GM12878 (cell line): ENCODE results near the gene NHSL2. TPM values are rescaled to one million over a fixed set of nuclear protein-coding genes. Genes with fewer than 3 reads are reported as not detected.
A peak's percentile ranks its signal among the peaks of the same experiment; 100 is the strongest.

Experiments
- ATAC-seq: fragments of 200-7000 bp; cut with Tn5 transposase; 3 replicates; pipeline ENCODE4 v1.9.1; 2020; ENCODE audit warnings: mild to moderate bottlenecking, moderate library complexity
- BruUV-seq: library from RNA; stranded (reverse); fragments of 400-500 nt; replicated peaks from 2 replicates; lab custom pipeline; 2021; lab: Mats Ljungman, UMichigan
- CTCF ChIA-PET: fragments of 300-600 bp; sonication (Branson Sonifier 250); formaldehyde crosslinking; extraction: SDS; loops from one replicate; lab custom pipeline; 2021; ENCODE audit warnings: inconsistent platforms; lab: Yijun Ruan, JAX
- POLR2A ChIA-PET: fragments of 350-600 bp; formaldehyde crosslinking; extraction: SDS; loops from one replicate; lab custom pipeline; 2021; ENCODE audit warnings: inconsistent platforms; lab: Charles Lee
- RAD21 ChIA-PET: fragments of 300-600 bp; sonication (Branson Sonifier 250); formaldehyde crosslinking; loops from one replicate; lab custom pipeline; 2023; ENCODE audit warnings: antibody characterized with exemption; ENCODE audit not compliant: unreplicated experiment; lab: Charles Lee
- SMC1A ChIA-PET: fragments of 300-600 bp; sonication (Branson Sonifier 250); formaldehyde crosslinking; loops from one replicate; lab custom pipeline; 2023; ENCODE audit not compliant: unreplicated experiment, uncharacterized antibody; lab: Charles Lee
- DNase-seq: peaks from one replicate; pipeline ENCODE4 v3.0.0-alpha.2; 2011; ENCODE audit warnings: low read depth, low spot score
- FAIRE-seq: peaks from 3 replicates; lab custom pipeline; 2011; peaks lifted over from hg19 to GRCh38; lab: Jason Lieb, UNC
- H2AFZ ChIP-seq: 2 replicates; pipeline ENCODE4 v1.6.0; 2011; ENCODE audit warnings: low read depth, low read length, control low read depth; ENCODE audit not compliant: control insufficient read depth
- H3K27ac ChIP-seq: 2 replicates; pipeline ENCODE4 v1.5.1; 2011; ENCODE audit warnings: control low read depth; ENCODE audit not compliant: control insufficient read depth, insufficient read depth
- H3K27me3 ChIP-seq, 2 experiments: replicated peaks in 1 of 2; 2 replicates each; pipeline versions ENCODE4 v1.6.0 to v1.6.1; 2011; ENCODE audit warnings: low read length in 1 of 2; ENCODE audit not compliant: control insufficient read depth in 2 of 2, insufficient read depth in 2 of 2
- H3K36me3 ChIP-seq, 2 experiments: 2 replicates each; pipeline ENCODE4 v1.5.1; 2011; ENCODE audit warnings: low read length in 1 of 2; ENCODE audit not compliant: control insufficient read depth in 2 of 2, insufficient read depth in 2 of 2
- H3K4me1 ChIP-seq: 2 replicates; pipeline ENCODE4 v1.6.1; 2011; ENCODE audit warnings: mild to moderate bottlenecking, low read length, moderate library complexity, mixed read lengths; ENCODE audit not compliant: control insufficient read depth, insufficient read depth
- H3K4me2 ChIP-seq: 2 replicates; pipeline ENCODE4 v1.6.0; 2011; ENCODE audit warnings: control low read depth; ENCODE audit not compliant: control insufficient read depth, insufficient read depth
- H3K4me3 ChIP-seq: fragments of 200-600 bp; sonication (generic); 2 replicates; pipeline ENCODE4 v1.5.1; 2016
- H3K79me2 ChIP-seq: 2 replicates; pipeline ENCODE4 v1.6.0; 2011; ENCODE audit warnings: low read length; ENCODE audit not compliant: control insufficient read depth, insufficient read depth
- H3K9ac ChIP-seq: 2 replicates; pipeline ENCODE4 v1.8.0; 2011; ENCODE audit warnings: low read length, control low read depth, mixed read lengths; ENCODE audit not compliant: control insufficient read depth, insufficient read depth
- H3K9me3 ChIP-seq: replicated peaks from 3 replicates; pipeline ENCODE4 v1.5.1; 2011; ENCODE audit warnings: mild to moderate bottlenecking, low read length; ENCODE audit not compliant: control insufficient read depth, insufficient read depth
- H4K20me1 ChIP-seq: 2 replicates; pipeline ENCODE4 v1.6.0; 2011; ENCODE audit not compliant: control insufficient read depth, insufficient read depth
- CREM ChIP-seq: IDR thresholded peaks from 2 replicates; pipeline ENCODE4 v1.6.1; 2014; ENCODE audit warnings: antibody characterized with exemption, low read depth
- EGR1 ChIP-seq, 2 experiments: IDR thresholded peaks; 1 replicate in 1 of 2; 2 replicates in 1 of 2; pipeline ENCODE4 v1.6.1; 2011 to 2012; ENCODE audit warnings: low read depth in 2 of 2, low read length in 2 of 2, borderline replicate concordance in 1 of 2, mild to moderate bottlenecking in 1 of 2, moderate library complexity in 1 of 2
- HCFC1 ChIP-seq: fragments of 150-350 bp; IDR thresholded peaks from 2 replicates; pipeline ENCODE4 v1.6.1; 2014; ENCODE audit warnings: low read length
- JUNB ChIP-seq: IDR thresholded peaks from 2 replicates; pipeline ENCODE4 v1.6.1; 2016; ENCODE audit warnings: antibody characterized with exemption, mild to moderate bottlenecking
- NFIC ChIP-seq: IDR thresholded peaks from 2 replicates; pipeline ENCODE4 v1.6.1; 2012; ENCODE audit warnings: low read depth, mild to moderate bottlenecking, inconsistent platforms, low read length, moderate library complexity
- RUNX3 ChIP-seq: IDR thresholded peaks from 2 replicates; pipeline ENCODE4 v1.6.1; 2012; ENCODE audit warnings: low read length, inconsistent platforms
- SREBF2 ChIP-seq: IDR thresholded peaks from 2 replicates; pipeline ENCODE4 v1.6.1; 2012; ENCODE audit warnings: mild to moderate bottlenecking, low read length
- STAT1 ChIP-seq: fragments of 450-650 bp; conservative IDR thresholded peaks from 2 replicates; pipeline ENCODE4 v1.6.1; 2014; ENCODE audit warnings: antibody characterized with exemption, mild to moderate bottlenecking
- ZNF384 ChIP-seq: IDR thresholded peaks from 2 replicates; pipeline ENCODE4 v1.6.1; 2012; ENCODE audit warnings: low read depth, mild to moderate bottlenecking, low read length, improper control_type of control experiment, borderline replicate concordance
- ZZZ3 ChIP-seq: IDR thresholded peaks from 2 replicates; pipeline ENCODE4 v1.6.1; 2011; ENCODE audit warnings: low read depth; ENCODE audit not compliant: control insufficient read depth, insufficient read length
- WGBS: methylation state at CpG from one replicate; pipeline ENCODE4 v1.1.6; 2016; ENCODE audit warnings: low lambda C conversion rate; ENCODE audit not compliant: insufficient replicate concordance, insufficient coverage; ENCODE audit errors: missing lambda C conversion rate; 5-methylcytosine and 5-hydroxymethylcytosine counted together
- in situ Hi-C: fragments of 300-500 bp; cut with MboI; formaldehyde crosslinking; loops from 9 replicates; pipeline ENCODE4 v1.14.3; 2018; ENCODE audit warnings: mixed read lengths
- intact Hi-C: fragments of 100-400 bp; cut with micrococcal nuclease; formaldehyde crosslinking; loops from one replicate; pipeline ENCODE4 v1.14.2; 2022; ENCODE audit not compliant: unreplicated experiment
- polyA plus RNA-seq, 11 experiments: library from polyadenylated mRNA; depleted of rRNA in 4 of 11; unstranded in 6 of 11; stranded (reverse) in 5 of 11; fragments of >200 nt; fragmentation: Nextera tagmentation in 4 of 11; fragmentation: Illumina TruSeq in 1 of 11; extraction: Ambion mirVana in 4 of 11; extraction: Trizol in 1 of 11; gene quantifications; 1 replicate in 1 of 11; 2 replicates in 10 of 11; pipeline versions ENCODE4 v1.2.1 to v1.2.3, GENCODE V29; 2011 to 2016; ENCODE audit warnings: inconsistent platforms in 2 of 11, missing spikeins in 2 of 11, low read depth in 1 of 11
- total RNA-seq, 4 experiments: library from RNA; depleted of rRNA in 3 of 4; stranded (reverse); fragments of >200 nt in 3 of 4; fragmentation: Illumina TruSeq in 1 of 4; extraction: Trizol in 1 of 4; gene quantifications; 2 replicates each; pipeline versions ENCODE4 v1.2.1 to v1.2.3, GENCODE V29; 2013 to 2021
- TF ChIP-seq, protein P1 (sequence below): fragments of 450-650 bp; IDR thresholded peaks from 2 replicates; pipeline ENCODE4 v1.6.1; 2017; ENCODE audit warnings: mild to moderate bottlenecking, moderate library complexity
- TF ChIP-seq, protein P2 (sequence below): IDR thresholded peaks from 2 replicates; pipeline ENCODE4 v1.6.1; 2011; ENCODE audit warnings: mild to moderate bottlenecking, low read depth, low read length, moderate library complexity; ENCODE audit not compliant: insufficient replicate concordance

Gene NHSL2
- total and polyA plus RNA-seq, 10 of the 15 experiments (the other 5 are each of a cell fraction or from before 2014, with no cell fraction given): 0.05 to 0.53 (median 0.07) TPM; not detected in 2

DNA sequence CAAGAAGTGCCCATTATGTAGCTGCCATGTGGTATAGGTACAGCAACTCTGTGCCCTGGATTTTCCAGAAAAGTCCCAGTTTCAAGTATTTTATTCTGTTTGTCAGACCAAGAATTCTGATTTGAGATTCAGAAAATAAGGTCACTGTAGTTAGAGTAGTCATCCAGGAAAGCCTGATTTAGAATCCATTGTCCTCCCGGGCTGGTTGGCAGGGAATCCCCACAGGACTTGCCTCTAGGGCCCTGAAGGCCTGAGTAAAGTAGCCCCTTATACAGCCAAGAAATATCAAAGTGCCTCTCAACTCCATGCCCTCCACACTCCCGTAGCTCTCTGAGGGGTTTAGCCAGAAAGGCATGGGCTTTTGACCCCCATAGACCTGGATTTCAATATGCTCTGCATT, 184.7 kb downstream of the NHSL2 start (continued):
- TF ChIP-seq, protein P1, sequence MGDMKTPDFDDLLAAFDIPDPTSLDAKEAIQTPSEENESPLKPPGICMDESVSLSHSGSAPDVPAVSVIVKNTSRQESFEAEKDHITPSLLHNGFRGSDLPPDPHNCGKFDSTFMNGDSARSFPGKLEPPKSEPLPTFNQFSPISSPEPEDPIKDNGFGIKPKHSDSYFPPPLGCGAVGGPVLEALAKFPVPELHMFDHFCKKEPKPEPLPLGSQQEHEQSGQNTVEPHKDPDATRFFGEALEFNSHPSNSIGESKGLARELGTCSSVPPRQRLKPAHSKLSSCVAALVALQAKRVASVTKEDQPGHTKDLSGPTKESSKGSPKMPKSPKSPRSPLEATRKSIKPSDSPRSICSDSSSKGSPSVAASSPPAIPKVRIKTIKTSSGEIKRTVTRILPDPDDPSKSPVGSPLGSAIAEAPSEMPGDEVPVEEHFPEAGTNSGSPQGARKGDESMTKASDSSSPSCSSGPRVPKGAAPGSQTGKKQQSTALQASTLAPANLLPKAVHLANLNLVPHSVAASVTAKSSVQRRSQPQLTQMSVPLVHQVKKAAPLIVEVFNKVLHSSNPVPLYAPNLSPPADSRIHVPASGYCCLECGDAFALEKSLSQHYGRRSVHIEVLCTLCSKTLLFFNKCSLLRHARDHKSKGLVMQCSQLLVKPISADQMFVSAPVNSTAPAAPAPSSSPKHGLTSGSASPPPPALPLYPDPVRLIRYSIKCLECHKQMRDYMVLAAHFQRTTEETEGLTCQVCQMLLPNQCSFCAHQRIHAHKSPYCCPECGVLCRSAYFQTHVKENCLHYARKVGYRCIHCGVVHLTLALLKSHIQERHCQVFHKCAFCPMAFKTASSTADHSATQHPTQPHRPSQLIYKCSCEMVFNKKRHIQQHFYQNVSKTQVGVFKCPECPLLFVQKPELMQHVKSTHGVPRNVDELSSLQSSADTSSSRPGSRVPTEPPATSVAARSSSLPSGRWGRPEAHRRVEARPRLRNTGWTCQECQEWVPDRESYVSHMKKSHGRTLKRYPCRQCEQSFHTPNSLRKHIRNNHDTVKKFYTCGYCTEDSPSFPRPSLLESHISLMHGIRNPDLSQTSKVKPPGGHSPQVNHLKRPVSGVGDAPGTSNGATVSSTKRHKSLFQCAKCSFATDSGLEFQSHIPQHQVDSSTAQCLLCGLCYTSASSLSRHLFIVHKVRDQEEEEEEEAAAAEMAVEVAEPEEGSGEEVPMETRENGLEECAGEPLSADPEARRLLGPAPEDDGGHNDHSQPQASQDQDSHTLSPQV: no peak
- TF ChIP-seq SREBF2: no peak
- TF ChIP-seq CREM: no peak
- no peak for TF ChIP-seq EGR1 (IDR thresholded peaks at IDR 0.05; ENCODE audit: borderline replicate concordance in 1 of 2, low read depth in 2 of 2, low read length in 2 of 2)
- TF ChIP-seq, all 136 proteins: peak for 0

DNA sequence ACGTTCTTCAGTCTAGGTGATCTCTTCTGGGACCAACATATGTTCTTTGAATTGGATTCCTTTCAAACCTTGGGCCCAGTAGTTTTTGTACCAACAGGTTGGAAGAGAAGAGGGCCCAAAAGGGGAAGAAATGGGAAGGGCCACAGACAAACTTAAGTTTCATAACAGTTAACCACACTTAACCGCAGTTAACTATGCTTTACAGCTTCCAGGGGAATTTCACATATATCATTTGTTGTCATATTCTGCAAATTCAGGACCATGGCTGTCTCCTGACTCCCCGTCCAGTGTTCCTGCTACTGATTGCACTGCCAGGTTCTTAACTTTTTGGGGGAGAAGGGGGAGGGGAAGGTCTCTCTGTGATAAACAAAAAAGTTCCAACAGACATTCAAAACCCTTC, 186.5 kb downstream of the NHSL2 start:
- FAIRE-seq: no peak
- no peaks in the 10 kb centered on the region for H3K36me3 ChIP-seq
- no peak for ATAC-seq
- SMC1A ChIA-PET: no interaction called here
- no peak overlapping the region for H3K4me3 ChIP-seq
- peaks cover 24% of the 10 kb centered on the region for H3K4me1 ChIP-seq
- CTCF ChIA-PET: interaction anchor here (0.7 to 1.4 kb wide), 2 partner anchors 29 to 77 kb away, joined by 3 to 5 read pairs; no protein-coding TSS in a partner anchor
- intact Hi-C loops: no loop called here
- H2AFZ ChIP-seq: no peak overlapping the region
- POLR2A ChIA-PET: no interaction called here
- H3K4me2 ChIP-seq: 0 out of 2 replicates have a peak overlapping the region, but pooled peaks have one; percentile 9
- WGBS: 27% methylated on average over 3 of the region's 3 CpGs
- no peaks in the 10 kb centered on the region for H4K20me1 ChIP-seq
- DNase-seq: no peak
- H3K27ac ChIP-seq: no peak overlapping the region
- RAD21 ChIA-PET: no interaction called here
- no peaks in the 10 kb centered on the region; a peak in 1 of 4 replicates for H3K27me3 ChIP-seq
- BruUV-seq: no TSS peak
- H3K9me3 ChIP-seq: no peaks in the 10 kb centered on the region
- no peaks in the 10 kb centered on the region for H3K79me2 ChIP-seq
- TF ChIP-seq RUNX3 (peak; percentile 62), JUNB (no peak), NFIC (no peak), STAT1 (no peak), HCFC1 (no peak), ZNF384 (no peak), ZZZ3 (no peak)
- TF ChIP-seq, protein P2, sequence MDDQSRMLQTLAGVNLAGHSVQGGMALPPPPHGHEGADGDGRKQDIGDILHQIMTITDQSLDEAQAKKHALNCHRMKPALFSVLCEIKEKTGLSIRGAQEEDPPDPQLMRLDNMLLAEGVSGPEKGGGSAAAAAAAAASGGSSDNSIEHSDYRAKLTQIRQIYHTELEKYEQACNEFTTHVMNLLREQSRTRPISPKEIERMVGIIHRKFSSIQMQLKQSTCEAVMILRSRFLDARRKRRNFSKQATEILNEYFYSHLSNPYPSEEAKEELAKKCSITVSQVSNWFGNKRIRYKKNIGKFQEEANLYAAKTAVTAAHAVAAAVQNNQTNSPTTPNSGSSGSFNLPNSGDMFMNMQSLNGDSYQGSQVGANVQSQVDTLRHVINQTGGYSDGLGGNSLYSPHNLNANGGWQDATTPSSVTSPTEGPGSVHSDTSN: no peak
- TF ChIP-seq, all 136 proteins: peak for 1
- in situ Hi-C loops: no loop called here
- H3K9ac ChIP-seq: no peak overlapping the region
